Measurements from ENCODE around the gene CISH.

Gene CISH

GRCh38 chr3:50606596-50606995 is 5.0 kb downstream of the CISH start:
- Mint-ChIP-seq H3K9me3 (no peaks in the 10 kb centered on the region), H3K27me3 (no peaks in the 10 kb centered on the region), H3K4me3 (peak overlapping the region; percentile 97), H3K4me1 (peaks cover 96% of the 10 kb centered on the region), H3K27ac (ENCODE audit: low read depth) (peak overlapping the region; percentile 98), H3K36me3 (ENCODE audit: insufficient read depth) (peaks cover 56% of the 10 kb centered on the region)
- ATAC-seq (replicated peaks; ENCODE audit: extremely low read depth, poor library complexity, severe bottlenecking) (peak; percentile 65), DNase-seq (ENCODE audit: low spot score in 2 of 2) (peak in 1 of 2 donors; percentile 39)

- Mint-ChIP-seq H3K4me1 (peaks cover 100% of the 10 kb centered on the region), H3K9me3 (no peaks in the 10 kb centered on the region), H3K4me3 (peak overlapping the region; percentile 97), H3K27ac (ENCODE audit: low read depth) (peak overlapping the region; percentile 98), H3K36me3 (ENCODE audit: insufficient read depth) (peaks cover 54% of the 10 kb centered on the region), H3K27me3 (no peaks in the 10 kb centered on the region)
- ATAC-seq (replicated peaks; ENCODE audit: extremely low read depth, poor library complexity, severe bottlenecking) = no peak
- DNase-seq (ENCODE audit: low spot score in 2 of 2) = no peak
These were observed 5.7 kb downstream of the CISH start for GRCh38 chr3:50605901-50606326.

DNA sequence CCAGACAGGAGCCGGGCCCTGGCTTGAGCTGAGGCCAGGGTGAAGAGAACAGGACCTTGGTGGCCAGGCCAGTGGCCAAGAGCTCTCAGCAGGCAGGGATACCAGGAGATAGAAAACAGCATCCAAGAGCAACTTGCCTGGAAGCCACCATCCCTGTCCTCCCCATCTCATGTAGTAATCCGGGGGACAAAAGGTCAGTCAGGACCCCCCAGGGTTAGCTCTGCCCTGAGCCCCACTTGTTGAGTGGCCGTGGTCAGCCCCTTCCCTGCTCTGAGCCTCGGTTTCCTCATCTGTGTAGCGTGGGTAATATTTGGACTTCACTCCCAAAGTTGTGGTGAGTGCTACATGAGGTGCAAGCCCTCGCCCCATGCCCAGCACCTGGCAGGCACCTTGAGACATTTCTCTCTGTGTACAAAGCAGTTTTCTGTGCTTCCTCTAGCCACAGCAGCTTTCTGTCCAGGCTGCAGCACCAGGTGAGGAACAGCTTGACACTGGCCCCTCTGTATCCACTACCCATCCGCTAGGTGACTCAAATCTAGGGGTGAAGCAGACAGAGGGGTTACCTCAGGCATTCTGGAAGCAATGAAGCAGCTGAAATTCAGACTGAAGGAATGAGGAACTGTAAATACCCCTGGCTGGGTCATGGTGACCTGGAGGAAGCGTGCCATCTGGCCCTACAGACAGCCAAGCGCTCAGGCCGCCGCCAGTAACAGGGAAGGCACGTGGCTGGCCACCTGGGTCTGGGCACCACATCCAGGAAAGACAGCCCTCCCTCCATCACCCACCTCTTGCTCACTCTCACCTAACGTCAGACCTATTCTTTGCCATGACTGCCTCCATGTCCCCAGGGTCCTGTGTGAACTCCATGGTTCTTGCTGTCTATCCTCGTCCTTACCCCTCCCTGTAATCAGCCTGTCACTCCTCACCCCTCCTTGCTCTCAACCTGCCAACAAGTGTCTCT is 6.7 kb downstream of the CISH start:
- H3K4me1 Mint-ChIP-seq = peaks cover 100% of the 10 kb centered on the region
- H3K4me3 Mint-ChIP-seq = peak overlapping the region; percentile 97
- ATAC-seq (replicated peaks; ENCODE audit: extremely low read depth, poor library complexity, severe bottlenecking) = no peak
- H3K27ac Mint-ChIP-seq (ENCODE audit: low read depth) = peak overlapping the region; percentile 98
- peaks cover 54% of the 10 kb centered on the region for H3K36me3 Mint-ChIP-seq (ENCODE audit: insufficient read depth)
- H3K9me3 Mint-ChIP-seq = no peaks in the 10 kb centered on the region
- no peak for DNase-seq (ENCODE audit: low spot score in 2 of 2)
- H3K27me3 Mint-ChIP-seq = no peaks in the 10 kb centered on the region

- ATAC-seq (replicated peaks; ENCODE audit: extremely low read depth, poor library complexity, severe bottlenecking) (no peak), DNase-seq (ENCODE audit: low spot score in 2 of 2) (no peak)
- Mint-ChIP-seq H3K9me3 (no peaks in the 10 kb centered on the region), H3K27ac (ENCODE audit: low read depth) (peak overlapping the region; percentile 98), H3K4me1 (peaks cover 100% of the 10 kb centered on the region), H3K27me3 (no peaks in the 10 kb centered on the region), H3K36me3 (ENCODE audit: insufficient read depth) (peaks cover 46% of the 10 kb centered on the region), H3K4me3 (peak overlapping the region; percentile 97)
These were observed 7.4 kb downstream of the CISH start for GRCh38 chr3:50604110-50604621.

GRCh38 chr3:50603261-50604109 is 8.1 kb downstream of the CISH start:
- no peaks in the 10 kb centered on the region for H3K27me3 Mint-ChIP-seq
- H3K4me3 Mint-ChIP-seq = peak overlapping the region; percentile 97
- no peaks in the 10 kb centered on the region for H3K9me3 Mint-ChIP-seq
- peaks cover 93% of the 10 kb centered on the region for H3K4me1 Mint-ChIP-seq
- peaks cover 43% of the 10 kb centered on the region for H3K36me3 Mint-ChIP-seq (ENCODE audit: insufficient read depth)
- peak overlapping the region; percentile 98 for H3K27ac Mint-ChIP-seq (ENCODE audit: low read depth)
- ATAC-seq (replicated peaks; ENCODE audit: extremely low read depth, poor library complexity, severe bottlenecking) = no peak
- DNase-seq (ENCODE audit: low spot score in 2 of 2) = no peak

DNA sequence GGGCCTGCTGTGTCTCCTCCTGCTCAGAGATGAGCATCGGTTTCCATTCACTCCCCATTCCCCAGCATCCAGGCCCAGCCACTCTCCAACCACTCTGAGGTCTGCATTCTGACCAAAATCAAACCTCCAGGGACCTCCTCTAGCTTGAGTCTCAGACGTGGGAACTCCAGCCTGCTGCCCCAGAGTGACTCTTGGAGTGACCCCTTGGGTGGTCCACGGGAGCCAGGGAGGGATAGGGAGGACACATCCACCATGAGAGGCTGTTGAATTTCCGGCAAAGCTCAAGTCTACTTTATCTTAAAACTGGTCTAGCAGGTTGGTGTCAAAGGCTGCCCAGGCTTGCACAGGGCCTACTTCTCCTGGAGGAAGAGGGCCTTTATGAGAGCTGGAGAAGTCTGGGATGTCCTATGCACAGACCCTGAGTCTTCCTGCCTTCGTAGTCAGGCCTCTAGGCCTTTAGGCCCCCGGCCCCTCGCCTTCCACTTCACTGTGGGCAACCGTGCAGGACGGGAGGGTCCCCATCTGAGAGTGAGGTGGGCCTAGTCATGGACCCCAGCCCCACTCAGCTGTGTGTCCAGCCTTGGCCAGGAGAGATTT is 8.9 kb downstream of the CISH start:
- H3K4me1 Mint-ChIP-seq = peaks cover 85% of the 10 kb centered on the region
- ATAC-seq (replicated peaks; ENCODE audit: extremely low read depth, poor library complexity, severe bottlenecking) (no peak), DNase-seq (ENCODE audit: low spot score in 2 of 2) (no peak)
- peak overlapping the region; percentile 98 for H3K27ac Mint-ChIP-seq (ENCODE audit: low read depth)
- H3K36me3 Mint-ChIP-seq (ENCODE audit: insufficient read depth) = peaks cover 37% of the 10 kb centered on the region
- peak overlapping the region; percentile 97 for H3K4me3 Mint-ChIP-seq
- no peaks in the 10 kb centered on the region for H3K9me3 Mint-ChIP-seq
- no peaks in the 10 kb centered on the region for H3K27me3 Mint-ChIP-seq

DNA sequence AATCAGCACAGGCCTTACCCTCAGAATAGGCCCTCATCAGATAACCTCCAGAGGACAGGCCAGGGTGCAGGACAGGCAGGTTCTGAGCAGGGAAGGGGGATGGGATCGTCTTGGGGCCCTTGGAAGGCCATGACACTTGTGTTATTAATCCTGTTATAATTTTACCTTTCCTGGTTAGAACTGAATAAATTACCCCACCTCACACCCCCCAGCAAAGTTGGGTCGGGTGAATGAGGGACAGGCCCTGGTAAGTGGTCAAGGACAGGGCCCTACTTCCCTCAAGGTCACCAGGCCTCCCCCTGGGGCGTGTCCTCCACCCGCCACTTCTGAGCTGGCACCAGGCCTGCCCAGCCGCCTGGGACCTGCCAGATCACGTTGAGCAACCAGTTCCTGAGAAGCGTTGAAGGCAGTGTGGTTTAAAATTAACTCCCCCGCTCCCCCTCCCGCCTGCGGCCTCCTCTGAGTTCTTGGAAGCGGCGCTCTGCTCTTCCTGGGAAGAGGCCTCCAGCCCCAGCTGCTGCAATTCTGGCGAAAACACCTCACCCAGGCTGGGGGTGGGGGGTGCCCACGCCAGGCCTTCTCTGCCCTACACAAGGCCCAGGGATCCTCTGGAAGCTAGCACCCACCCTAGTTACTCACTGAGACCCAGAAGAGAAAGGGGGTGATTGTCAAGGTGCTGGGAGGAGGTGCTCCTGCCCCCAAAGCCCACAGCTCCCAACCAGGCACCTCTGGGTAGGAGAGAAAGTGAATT is 10.6 kb downstream of the CISH start:
- ATAC-seq (replicated peaks; ENCODE audit: extremely low read depth, poor library complexity, severe bottlenecking) (peak; percentile 90), DNase-seq (ENCODE audit: low spot score in 2 of 2) (peak; percentile 40 to 55)
- H3K27ac Mint-ChIP-seq (ENCODE audit: low read depth) = peak overlapping the region; percentile 98
- H3K36me3 Mint-ChIP-seq (ENCODE audit: insufficient read depth) = peaks cover 24% of the 10 kb centered on the region
- no peaks in the 10 kb centered on the region for H3K9me3 Mint-ChIP-seq
- H3K4me1 Mint-ChIP-seq = peaks cover 68% of the 10 kb centered on the region
- H3K4me3 Mint-ChIP-seq = peak overlapping the region; percentile 97
- H3K27me3 Mint-ChIP-seq = no peaks in the 10 kb centered on the region

- Mint-ChIP-seq H3K27ac (ENCODE audit: low read depth) (peak overlapping the region; percentile 98), H3K27me3 (no peaks in the 10 kb centered on the region), H3K9me3 (no peaks in the 10 kb centered on the region), H3K36me3 (ENCODE audit: insufficient read depth) (peaks cover 20% of the 10 kb centered on the region), H3K4me1 (peaks cover 60% of the 10 kb centered on the region), H3K4me3 (peak overlapping the region; percentile 29)
- DNase-seq (ENCODE audit: low spot score in 2 of 2) (no peak), ATAC-seq (replicated peaks; ENCODE audit: extremely low read depth, poor library complexity, severe bottlenecking) (no peak)
These were observed 11.3 kb downstream of the CISH start for GRCh38 chr3:50600141-50600753.

DNA sequence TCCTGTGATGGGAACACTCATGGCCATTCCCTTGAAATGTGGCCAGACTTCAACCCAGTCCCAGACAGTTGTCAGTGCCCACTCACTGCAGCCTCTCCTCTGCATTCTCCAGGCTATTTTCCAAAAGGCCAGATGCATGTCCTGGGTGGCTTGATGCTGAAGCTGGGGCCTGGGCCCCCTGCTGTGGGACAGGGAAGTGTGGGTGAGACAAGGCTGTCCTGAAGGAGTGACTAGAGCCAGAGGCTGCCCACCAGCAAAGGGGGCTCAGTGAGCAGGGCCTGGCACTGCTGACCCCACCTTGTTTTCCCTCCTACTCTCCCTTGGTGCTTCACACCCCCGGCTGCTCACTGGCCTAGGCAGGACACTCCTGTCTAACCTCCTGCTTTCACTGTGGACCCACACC is 11.9 kb downstream of the CISH start:
- H3K4me1 Mint-ChIP-seq = peaks cover 55% of the 10 kb centered on the region
- peaks cover 18% of the 10 kb centered on the region for H3K36me3 Mint-ChIP-seq (ENCODE audit: insufficient read depth)
- ATAC-seq (replicated peaks; ENCODE audit: extremely low read depth, poor library complexity, severe bottlenecking) (no peak), DNase-seq (ENCODE audit: low spot score in 2 of 2) (no peak)
- H3K4me3 Mint-ChIP-seq = peak overlapping the region; percentile 29
- H3K27ac Mint-ChIP-seq (ENCODE audit: low read depth) = peak overlapping the region; percentile 98
- no peaks in the 10 kb centered on the region for H3K27me3 Mint-ChIP-seq
- no peaks in the 10 kb centered on the region for H3K9me3 Mint-ChIP-seq

DNA sequence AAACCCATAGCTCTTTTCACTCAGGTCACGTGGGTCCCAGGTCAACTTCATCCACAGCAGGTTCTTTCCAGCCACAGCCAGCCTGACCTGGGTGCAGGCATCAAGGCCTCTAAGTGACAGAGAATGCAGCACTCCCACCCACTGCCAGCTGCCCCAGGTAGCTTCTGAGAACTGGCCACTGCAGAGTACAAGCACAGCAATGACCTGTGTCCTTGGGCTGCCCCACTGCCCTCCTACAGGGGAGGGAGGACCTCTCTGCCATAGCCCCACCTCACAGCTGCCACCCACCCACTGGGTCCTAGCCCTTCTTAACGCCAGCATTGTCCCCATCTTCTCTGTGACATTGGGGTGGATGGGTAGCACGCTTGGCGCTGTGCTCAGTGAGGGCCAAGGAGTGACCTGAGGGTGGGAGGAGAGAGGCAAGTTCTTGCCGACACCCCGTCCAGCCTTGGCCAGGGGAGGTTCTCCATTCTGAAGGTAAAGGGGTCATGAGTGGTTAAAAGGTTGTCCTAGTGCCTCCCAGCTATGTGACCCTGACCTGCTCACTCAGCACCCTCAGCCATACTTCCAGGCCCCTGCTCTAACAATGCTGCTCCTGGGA is 12.4 kb downstream of the CISH start:
- no peak for ATAC-seq (replicated peaks; ENCODE audit: extremely low read depth, poor library complexity, severe bottlenecking)
- Mint-ChIP-seq H3K36me3 (ENCODE audit: insufficient read depth) (peaks cover 15% of the 10 kb centered on the region), H3K4me3 (peak overlapping the region; percentile 29), H3K9me3 (no peaks in the 10 kb centered on the region), H3K4me1 (peaks cover 50% of the 10 kb centered on the region), H3K27ac (ENCODE audit: low read depth) (peak overlapping the region; percentile 98), H3K27me3 (no peaks in the 10 kb centered on the region)
- no peak for DNase-seq (ENCODE audit: low spot score in 2 of 2)

- Mint-ChIP-seq H3K27me3 (no peaks in the 10 kb centered on the region), H3K36me3 (ENCODE audit: insufficient read depth) (no peaks in the 10 kb centered on the region), H3K9me3 (no peaks in the 10 kb centered on the region), H3K4me1 (peaks cover 29% of the 10 kb centered on the region), H3K27ac (ENCODE audit: low read depth) (peak overlapping the region; percentile 84), H3K4me3 (no peak overlapping the region)
- no peak for DNase-seq (ENCODE audit: low spot score in 2 of 2)
- no peak for ATAC-seq (replicated peaks; ENCODE audit: extremely low read depth, poor library complexity, severe bottlenecking)
These were observed 17.3 kb downstream of the CISH start for GRCh38 chr3:50594253-50594785.

Data from central memory CD8-positive, alpha-beta T cell (primary cell).